Measurements from ENCODE around the gene ACTG2. TPM values are rescaled to one million over a fixed set of nuclear protein-coding genes. Genes with fewer than 3 reads are reported as not detected.

The ACTG2 gene
- total RNA-seq, 1 experiment from 2014 or later = 1.5 TPM

DNA sequence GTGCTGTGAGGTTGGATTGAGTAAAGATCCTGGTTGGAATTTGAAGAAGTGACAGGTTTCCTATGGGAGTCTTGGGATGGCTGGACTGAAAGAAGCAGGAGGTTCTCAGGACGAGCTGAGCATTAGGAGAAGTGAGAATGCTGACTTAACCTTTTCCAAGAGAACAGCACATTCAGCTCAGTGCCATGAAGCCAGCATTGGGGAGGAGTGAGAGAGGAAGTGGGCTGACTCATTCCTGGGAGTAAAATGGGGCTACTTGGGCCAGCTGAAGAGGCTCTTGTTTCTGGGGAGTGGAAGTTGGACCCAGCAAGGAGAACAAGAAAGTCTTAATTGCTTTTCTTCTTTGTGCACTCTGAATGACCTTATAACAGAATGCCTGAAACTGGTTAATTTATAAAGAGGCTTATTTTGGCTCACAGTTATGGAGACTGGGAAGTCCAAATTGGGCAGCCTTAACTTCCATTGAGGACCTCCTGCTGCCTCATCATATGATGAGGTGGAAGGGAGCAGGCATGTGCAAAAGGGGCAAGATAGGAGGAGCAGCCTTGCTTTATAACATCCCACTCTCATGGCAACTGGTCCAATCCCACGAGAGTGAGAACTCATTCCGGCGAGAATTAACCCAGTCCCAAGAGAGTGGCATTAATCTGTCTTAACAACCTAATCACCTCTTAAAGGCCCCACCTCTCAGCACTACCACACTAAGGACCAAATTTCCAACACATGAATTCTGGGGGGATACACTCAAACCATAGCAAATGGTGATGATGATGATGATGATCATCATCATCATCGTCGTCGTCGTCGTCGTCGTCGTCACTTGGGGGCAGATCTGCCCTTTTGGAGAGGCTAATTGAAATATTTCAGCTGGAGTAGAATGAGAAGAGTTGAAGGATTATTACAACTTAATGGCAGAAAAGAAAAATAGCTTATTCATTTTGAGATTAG is 60.0 kb downstream of the ACTG2 start:
- H3K27me3 Mint-ChIP-seq (ENCODE audit: low read depth) = no peaks in the 10 kb centered on the region
- Histone ChIP-seq H3K79me2 (ENCODE audit: insufficient read depth, low read length) (peaks cover 3% of the 10 kb centered on the region; the same call in 1 of the 2 replicates), H3K27ac (ENCODE audit: insufficient read length, low read depth, low read length) (no peak overlapping the region), H3T11ph (ENCODE audit: low read length) (no peak overlapping the region), H2BK120ac (ENCODE audit: low read depth, low read length, poor library complexity, severe bottlenecking) (no peak overlapping the region), H4K20me1 (ENCODE audit: control insufficient read depth, insufficient read depth, insufficient read length) (no peaks in the 10 kb centered on the region), H2AK5ac (ENCODE audit: insufficient read length, low read length) (no peak overlapping the region), H3K56ac (ENCODE audit: insufficient read length, low read depth, low read length) (no peak overlapping the region), H3K23me2 (ENCODE audit: insufficient read length, low read depth, low read length, poor library complexity, severe bottlenecking) (no peaks in the 10 kb centered on the region), H4K5ac (ENCODE audit: insufficient read length, low read depth, low read length) (no peak overlapping the region), H2BK5ac (ENCODE audit: insufficient read length, low read length) (no peak overlapping the region), H2BK15ac (ENCODE audit: low read depth, low read length) (no peak overlapping the region), H4K8ac (replicated peaks; ENCODE audit: insufficient read length, low read depth, low read length) (no peak overlapping the region), H2BK12ac (ENCODE audit: insufficient read length, low read depth, low read length) (no peak overlapping the region), H3K4ac (ENCODE audit: low read depth, low read length) (no peak overlapping the region), H2BK20ac (ENCODE audit: low read depth, low read length, poor library complexity, severe bottlenecking) (no peak overlapping the region), H3K79me1 (ENCODE audit: insufficient read depth, low read depth, low read length, poor library complexity, severe bottlenecking) (peaks cover 3% of the 10 kb centered on the region), H2AFZ (ENCODE audit: low read length) (no peak overlapping the region), H3K14ac (ENCODE audit: insufficient read depth, low read length) (no peak overlapping the region), H4K91ac (ENCODE audit: insufficient read length, low read depth, low read length) (no peak overlapping the region), H3K18ac (ENCODE audit: insufficient read length, low read depth, low read length) (no peak overlapping the region), H3K9ac (ENCODE audit: extremely low read depth, insufficient read length, low read length) (no peak overlapping the region), H3K4me1 (ENCODE audit: insufficient read depth, low read length) (no peaks in the 10 kb centered on the region), H3K27me3 (ENCODE audit: insufficient read depth, low read length) (no peaks in the 10 kb centered on the region), H3K23ac (ENCODE audit: insufficient read length, low read depth, low read length) (no peak overlapping the region), H3K9me3 (ENCODE audit: control insufficient read depth, low read depth, low read length) (no peaks in the 10 kb centered on the region), H3K4me2 (ENCODE audit: insufficient read depth, insufficient read length, low read length) (no peak overlapping the region)
- no peak for DNase-seq
- H3K27ac Mint-ChIP-seq = no peak overlapping the region
- H3K4me3 Mint-ChIP-seq = no peak overlapping the region; a peak in 1 of 5 replicates
- H3K4me1 Mint-ChIP-seq = no peaks in the 10 kb centered on the region
- TF ChIP-seq, protein P1, sequence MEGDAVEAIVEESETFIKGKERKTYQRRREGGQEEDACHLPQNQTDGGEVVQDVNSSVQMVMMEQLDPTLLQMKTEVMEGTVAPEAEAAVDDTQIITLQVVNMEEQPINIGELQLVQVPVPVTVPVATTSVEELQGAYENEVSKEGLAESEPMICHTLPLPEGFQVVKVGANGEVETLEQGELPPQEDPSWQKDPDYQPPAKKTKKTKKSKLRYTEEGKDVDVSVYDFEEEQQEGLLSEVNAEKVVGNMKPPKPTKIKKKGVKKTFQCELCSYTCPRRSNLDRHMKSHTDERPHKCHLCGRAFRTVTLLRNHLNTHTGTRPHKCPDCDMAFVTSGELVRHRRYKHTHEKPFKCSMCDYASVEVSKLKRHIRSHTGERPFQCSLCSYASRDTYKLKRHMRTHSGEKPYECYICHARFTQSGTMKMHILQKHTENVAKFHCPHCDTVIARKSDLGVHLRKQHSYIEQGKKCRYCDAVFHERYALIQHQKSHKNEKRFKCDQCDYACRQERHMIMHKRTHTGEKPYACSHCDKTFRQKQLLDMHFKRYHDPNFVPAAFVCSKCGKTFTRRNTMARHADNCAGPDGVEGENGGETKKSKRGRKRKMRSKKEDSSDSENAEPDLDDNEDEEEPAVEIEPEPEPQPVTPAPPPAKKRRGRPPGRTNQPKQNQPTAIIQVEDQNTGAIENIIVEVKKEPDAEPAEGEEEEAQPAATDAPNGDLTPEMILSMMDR (conservative IDR thresholded peaks at IDR 0.05) = no peak
- WGBS (ENCODE audit: extremely low coverage, insufficient read length, low lambda C conversion rate) = no CpG with 5 or more reads among the region's 12 CpGs
- peaks cover 46 to 71% (median 66%) of the 10 kb centered on the region in 3 experiments for H3K36me3 Mint-ChIP-seq (ENCODE audit: insufficient read depth in 1 of 3, low read depth in 3 of 3)
- no peaks in the 10 kb centered on the region for H3K9me3 Mint-ChIP-seq

Data from H9 (cell line).